Lower leg skin (tissue), 4 donors: ENCODE measurements around the gene PHKG2. TPM values are rescaled to one million over a fixed set of nuclear protein-coding genes. Genes with fewer than 3 reads are reported as not detected.

Source experiments
- DNase-seq, 2 donors: peaks; one replicate each; pipeline ENCODE4 v3.0.0-alpha.2; 2019; ENCODE audit warnings: low spot score in 2 of 2
- H3K4me3 ChIP-seq: fragments of 200-600 bp; sonication (generic); 2 replicates; pipeline ENCODE4 v1.5.1; 2017; ENCODE audit warnings: mild to moderate bottlenecking, low read depth; ENCODE audit not compliant: poor library complexity, severe bottlenecking
- CTCF ChIP-seq, 3 donors: fragments of 450-650 bp; IDR thresholded peaks; one replicate each; pipeline ENCODE4 v1.5.1; 2016; ENCODE audit warnings: antibody characterized with exemption in 3 of 3, mild to moderate bottlenecking in 3 of 3, moderate library complexity in 2 of 3
- POLR2A ChIP-seq, 2 donors: fragments of 450-650 bp; IDR thresholded peaks; one replicate each; pipeline ENCODE4 v1.6.1; 2016 to 2017; ENCODE audit warnings: antibody characterized with exemption in 2 of 2, mild to moderate bottlenecking in 1 of 2, moderate library complexity in 1 of 2
- WGBS, 2 donors: methylation state at CpG; one replicate each; pipeline ENCODE4 v1.1.5; 2018; 5-methylcytosine and 5-hydroxymethylcytosine counted together
- intact Hi-C: fragments of 100-400 bp; cut with DNase I; formaldehyde crosslinking; loops from one replicate; pipeline ENCODE4 v1.15.0; 2023; ENCODE audit warnings: low total_unique reads
- total RNA-seq, 4 donors: library from RNA; depleted of rRNA; stranded (reverse); fragments of >200 nt; gene quantifications; one replicate each; pipeline ENCODE4 v1.1.0, GENCODE V29; 2016

The PHKG2 gene
- total RNA-seq, 4 donors from 2014 or later: 20.6 to 39.5 (median 31.5) TPM

- intact Hi-C loops: no loop called here
- WGBS, 2 donors: 89 to 95% methylated on average over 13 of the region's 13 CpGs
- no peak overlapping the region for H3K4me3 ChIP-seq
- DNase-seq: no peak
- TF ChIP-seq CTCF (IDR thresholded peaks at IDR 0.05) (no peak), POLR2A (IDR thresholded peaks at IDR 0.05) (no peak)
Observed at GRCh38 chr16:30756781-30757100, 8.5 kb downstream of the PHKG2 start.

- no peak for TF ChIP-seq POLR2A (IDR thresholded peaks at IDR 0.05)
- no peak for TF ChIP-seq CTCF (IDR thresholded peaks at IDR 0.05)
- H3K4me3 ChIP-seq: no peak overlapping the region
- 87 to 92% methylated on average over 7 of the region's 7 CpGs for WGBS, 2 donors
- intact Hi-C loops: no loop called here
- no peak for DNase-seq
Observed at GRCh38 chr16:30757316-30757715, 9.1 kb downstream of the PHKG2 start.

GRCh38 chr16:30758988-30759491 lies 10.8 kb downstream of the PHKG2 start:
- 81 to 87% methylated on average over 10 of the region's 10 CpGs for WGBS, 2 donors
- no peak for DNase-seq
- no peak for TF ChIP-seq POLR2A (IDR thresholded peaks at IDR 0.05)
- TF ChIP-seq CTCF (IDR thresholded peaks at IDR 0.05): no peak
- intact Hi-C loops: no loop called here
- H3K4me3 ChIP-seq: no peak overlapping the region

- DNase-seq: peak in 1 of 2 donors; percentile 56
- no peak overlapping the region for H3K4me3 ChIP-seq
- WGBS, 2 donors: 84 to 90% methylated on average over 7 of the region's 7 CpGs
- TF ChIP-seq CTCF (IDR thresholded peaks at IDR 0.05) (no peak), POLR2A (IDR thresholded peaks at IDR 0.05) (no peak)
- intact Hi-C loops: no loop called here
Observed at GRCh38 chr16:30760001-30760559, 11.9 kb downstream of the PHKG2 start.

GRCh38 chr16:30760577-30761426 lies 12.6 kb downstream of the PHKG2 start:
- DNase-seq: no peak
- intact Hi-C loops: no loop called here
- WGBS, 2 donors: 29% methylated on average over 23 to 26 of the region's 26 CpGs
- H3K4me3 ChIP-seq: peak overlapping the region; percentile 74
- no peak for TF ChIP-seq POLR2A (IDR thresholded peaks at IDR 0.05)
- no peak for TF ChIP-seq CTCF (IDR thresholded peaks at IDR 0.05)
